ENCODE measurements around the gene COL5A1. TPM values are rescaled to one million over a fixed set of nuclear protein-coding genes. Genes with fewer than 3 reads are reported as not detected.

The COL5A1 gene
- not detected in 2 replicates for total RNA-seq

DNA sequence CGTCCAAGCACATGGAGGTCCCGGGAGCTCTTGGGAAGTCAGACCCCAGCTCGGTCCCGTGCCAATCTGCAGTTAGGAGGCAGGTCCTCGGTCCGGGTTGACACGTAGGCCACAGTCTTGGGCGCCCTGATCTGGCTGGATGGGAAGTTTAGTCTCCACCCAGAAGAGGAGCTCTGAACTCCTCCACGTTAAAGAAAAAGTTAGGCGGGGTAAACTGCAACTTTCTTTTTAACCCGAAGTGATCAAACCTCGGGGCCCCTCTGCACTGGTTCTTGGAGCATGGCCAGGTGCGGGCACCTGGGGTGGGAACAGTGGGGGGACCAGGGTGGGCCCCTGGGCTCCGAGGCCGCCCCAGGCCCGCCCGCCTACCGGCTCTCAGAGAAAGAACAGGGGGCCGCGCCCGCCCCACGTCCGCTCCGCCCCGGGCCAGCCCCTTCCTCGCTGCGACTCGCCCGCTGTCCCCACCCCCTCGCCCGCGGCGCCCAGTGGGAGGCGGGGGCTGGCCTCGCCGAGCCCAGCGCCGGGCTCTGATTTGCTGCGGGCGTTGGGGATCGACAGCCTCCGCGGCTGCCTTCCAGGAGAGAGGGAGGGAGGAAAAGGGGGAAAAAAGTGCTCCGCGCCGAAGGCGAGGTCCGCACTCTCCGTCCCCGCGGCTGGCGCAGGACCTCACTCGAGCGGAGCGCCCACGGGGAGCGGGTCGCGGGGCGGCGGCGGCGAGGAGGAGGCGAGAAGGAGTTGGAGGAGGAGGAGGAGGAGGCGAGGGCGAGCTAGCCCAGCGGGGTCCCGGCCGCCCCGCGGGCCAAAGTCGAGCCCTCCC lies at the start of gene COL5A1:
TSS of gene COL5A1 (plus strand) at position 631 of the 817 bp plus-strand sequence. CDS start 385 bp downstream, outside the sequence.
- Mint-ChIP-seq H3K4me1 (no peaks in the 10 kb centered on the region), H3K9me3 (no peaks in the 10 kb centered on the region), H3K27me3 (peaks cover 14% of the 10 kb centered on the region), H3K27ac (no peak within 1 kb of the TSS), H3K36me3 (ENCODE audit: low read depth) (no peaks in the 10 kb centered on the region), H3K4me3 (no peak within 1 kb of the TSS)
- DNase-seq, result peak; percentile 66
- intact Hi-C loops (cut with micrococcal nuclease), result no loop called here

DNA sequence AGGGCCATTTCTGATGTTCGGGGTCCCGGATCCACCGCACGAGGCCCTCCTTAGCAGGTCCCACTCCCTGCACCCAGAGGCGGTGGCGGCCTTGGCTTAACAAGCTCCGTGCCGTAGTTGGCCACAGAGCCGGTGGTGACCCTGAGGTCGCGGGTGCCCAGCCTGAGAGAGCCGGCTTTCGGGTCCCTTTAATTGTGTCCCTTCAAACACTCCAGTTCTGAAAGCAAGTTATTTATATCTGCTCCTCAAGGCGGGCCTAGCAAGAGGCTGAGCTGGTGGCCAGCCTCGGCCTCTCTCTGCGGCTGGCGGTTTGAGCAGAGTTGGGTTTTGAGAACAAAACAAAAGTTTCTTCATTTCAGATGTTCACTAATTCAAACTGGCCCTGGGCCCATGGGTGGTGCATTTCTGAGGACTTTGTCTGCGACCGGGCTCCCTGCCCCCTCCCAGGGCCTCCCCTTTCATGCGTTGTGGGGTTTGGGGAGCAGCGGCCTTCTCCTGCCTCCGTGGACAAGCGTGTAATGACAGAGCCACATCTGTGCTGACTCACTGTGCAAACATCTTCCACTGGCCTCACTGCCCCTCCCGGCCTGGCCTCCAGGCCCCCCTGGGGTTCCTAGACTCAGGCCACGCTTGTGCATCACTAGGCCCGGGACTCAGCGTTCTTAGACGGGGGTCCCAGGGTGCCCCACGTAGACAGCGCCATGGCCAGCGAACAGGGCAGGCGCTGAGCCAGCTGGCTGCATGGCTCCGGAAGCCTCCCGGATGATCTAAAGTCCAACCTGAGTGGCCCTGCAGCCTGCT lies 49.4 kb upstream of the COL5A1 start:
- no peak overlapping the region for H3K27ac Mint-ChIP-seq
- no peak overlapping the region for H3K4me3 Mint-ChIP-seq
- no peaks in the 10 kb centered on the region for H3K9me3 Mint-ChIP-seq
- H3K36me3 Mint-ChIP-seq (ENCODE audit: low read depth), result no peaks in the 10 kb centered on the region
- no peaks in the 10 kb centered on the region for H3K4me1 Mint-ChIP-seq
- no peaks in the 10 kb centered on the region for H3K27me3 Mint-ChIP-seq
- intact Hi-C loops (cut with micrococcal nuclease), result no loop called here
- DNase-seq, result peak; percentile 36

DNA sequence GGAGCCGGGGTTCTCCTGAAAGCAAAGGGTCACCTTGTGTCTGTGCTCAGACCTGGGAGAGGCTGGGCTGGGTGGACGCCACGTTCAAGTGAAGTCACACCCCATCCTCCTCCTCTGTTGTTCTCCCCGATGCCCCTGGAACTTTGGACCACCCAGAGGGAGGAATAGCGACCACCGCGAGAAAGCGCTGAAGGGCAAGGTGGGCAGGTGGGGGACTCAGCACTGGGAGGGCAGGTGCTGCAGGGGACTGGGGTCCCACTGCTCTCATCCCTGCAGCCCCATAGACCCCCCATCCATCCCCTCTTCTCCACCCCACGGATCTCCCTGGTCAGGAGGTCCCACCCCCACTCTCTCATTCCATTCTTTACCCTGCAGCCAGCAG lies 48.8 kb upstream of the COL5A1 start:
- no peak overlapping the region for H3K27ac Mint-ChIP-seq
- no peaks in the 10 kb centered on the region for H3K27me3 Mint-ChIP-seq
- H3K4me3 Mint-ChIP-seq, result no peak overlapping the region

DNA sequence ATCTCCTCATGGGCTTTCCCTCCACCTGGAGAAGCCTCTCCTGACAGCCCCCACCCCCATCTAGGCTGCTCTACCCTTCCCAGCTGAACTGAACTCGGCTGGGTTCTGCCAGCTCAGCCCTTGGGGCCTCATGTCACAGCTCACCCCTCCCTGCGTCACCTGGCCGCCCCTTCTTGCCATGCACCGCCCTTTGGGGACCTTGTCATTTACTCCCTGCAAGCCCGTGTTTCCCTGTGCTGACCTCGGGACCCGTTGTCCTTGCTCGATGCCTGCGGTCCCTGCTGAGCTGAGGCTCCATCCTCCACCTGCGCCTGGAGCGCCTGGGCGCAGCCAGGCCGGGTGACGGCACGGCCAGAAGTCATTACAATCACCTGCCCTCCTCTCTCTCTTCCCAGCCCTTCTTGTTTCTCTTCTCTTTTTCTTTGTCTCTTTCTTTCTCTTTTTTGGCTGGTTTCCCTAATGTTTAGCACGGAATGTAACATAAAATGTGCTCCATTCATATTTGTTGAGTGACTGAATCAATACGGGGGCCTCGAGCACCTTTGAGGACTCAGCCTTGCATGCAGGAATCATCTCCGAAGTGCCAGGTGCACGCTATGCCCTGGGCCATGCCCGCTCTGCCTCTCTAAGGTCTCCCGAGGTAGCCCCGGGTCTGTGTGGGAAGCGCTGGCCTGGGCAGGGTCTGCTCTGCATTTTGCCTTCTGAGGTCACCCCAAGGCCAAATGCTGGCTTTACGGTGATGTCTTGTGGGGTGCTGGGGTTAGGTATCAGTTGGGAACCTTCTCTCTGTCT lies 48.1 kb upstream of the COL5A1 start:
- H3K36me3 Mint-ChIP-seq (ENCODE audit: low read depth), result no peaks in the 10 kb centered on the region
- H3K27ac Mint-ChIP-seq, result no peak overlapping the region
- H3K27me3 Mint-ChIP-seq, result no peaks in the 10 kb centered on the region
- peak; percentile 39 for DNase-seq
- H3K9me3 Mint-ChIP-seq, result no peaks in the 10 kb centered on the region
- H3K4me1 Mint-ChIP-seq, result no peaks in the 10 kb centered on the region
- intact Hi-C loops (cut with micrococcal nuclease), result no loop called here
- no peak overlapping the region for H3K4me3 Mint-ChIP-seq

More for the DNA sequence above, 48.8 kb upstream of the COL5A1 start:
- Mint-ChIP-seq H3K4me1 (no peaks in the 10 kb centered on the region), H3K9me3 (no peaks in the 10 kb centered on the region), H3K36me3 (ENCODE audit: low read depth) (no peaks in the 10 kb centered on the region)
- intact Hi-C loops (cut with micrococcal nuclease), result no loop called here
- DNase-seq, result peak; percentile 34

DNA sequence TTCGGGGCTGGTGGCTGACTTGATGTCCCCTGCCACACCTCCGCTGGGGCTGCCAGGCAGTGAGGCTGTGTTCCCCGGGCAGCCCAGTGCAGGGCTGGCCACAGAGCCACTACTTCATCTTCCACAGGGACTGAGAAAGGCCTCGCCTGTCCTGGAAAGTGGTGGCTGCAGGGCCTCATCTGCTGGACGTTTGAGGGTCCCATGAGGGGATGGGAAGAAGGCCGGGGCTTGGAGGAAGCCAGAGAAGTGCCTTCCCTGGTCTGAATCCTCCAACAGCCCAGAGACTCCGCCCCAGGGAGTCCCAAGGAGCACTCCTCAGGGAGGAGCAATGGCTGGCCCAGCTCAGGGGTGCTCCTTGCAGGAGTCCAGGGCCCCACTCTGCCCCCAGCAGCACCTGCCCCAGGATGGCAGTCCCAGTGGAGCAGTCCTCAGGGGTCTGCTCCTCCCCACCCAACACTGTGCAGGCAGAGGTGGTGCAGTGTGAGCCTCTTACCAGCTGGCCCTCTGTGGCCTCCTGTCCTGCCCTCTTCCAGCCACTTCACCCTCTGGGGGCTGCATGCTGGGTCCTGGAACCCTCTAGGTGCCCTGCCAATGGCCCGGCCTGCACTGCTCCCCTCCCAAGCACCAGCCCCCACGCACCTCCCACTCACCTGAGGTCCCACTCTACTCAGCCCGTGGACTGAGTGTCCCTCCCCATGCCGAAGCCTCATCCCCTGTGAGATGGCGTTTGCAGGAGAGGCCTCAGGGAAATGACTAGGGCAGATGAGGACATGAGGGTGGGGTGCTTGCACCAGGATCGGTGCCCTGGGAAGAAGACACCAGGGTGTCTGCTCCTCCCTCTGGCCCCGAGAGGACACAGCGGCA lies 47.3 kb upstream of the COL5A1 start:
- Mint-ChIP-seq H3K27me3 (no peaks in the 10 kb centered on the region), H3K9me3 (no peaks in the 10 kb centered on the region), H3K4me3 (no peak overlapping the region), H3K36me3 (ENCODE audit: low read depth) (no peaks in the 10 kb centered on the region), H3K4me1 (no peaks in the 10 kb centered on the region), H3K27ac (no peak overlapping the region)
- peak; percentile 39 for DNase-seq
- intact Hi-C loops (cut with micrococcal nuclease), result no loop called here

DNA sequence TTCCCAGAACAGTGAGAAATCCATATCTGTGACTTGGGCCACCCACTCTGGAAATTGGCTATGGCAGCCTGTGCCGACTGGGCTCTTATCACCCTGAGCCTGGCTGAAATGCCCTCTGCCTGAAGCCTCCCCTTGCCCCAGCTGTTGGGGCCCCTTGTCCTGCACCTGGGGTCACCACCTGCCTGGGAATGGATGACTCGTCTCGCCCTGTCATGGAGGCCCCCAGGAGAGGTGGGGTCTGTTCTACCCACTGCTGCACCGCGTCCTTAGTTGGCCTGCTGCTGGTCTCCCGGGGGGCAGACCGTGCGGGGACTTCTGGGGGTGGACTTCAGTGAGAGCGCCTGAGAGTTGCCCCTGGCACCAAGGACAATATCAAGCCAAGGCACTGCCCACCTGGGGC lies 46.6 kb upstream of the COL5A1 start:
- Mint-ChIP-seq H3K4me3 (no peak overlapping the region), H3K4me1 (no peaks in the 10 kb centered on the region), H3K36me3 (ENCODE audit: low read depth) (no peaks in the 10 kb centered on the region), H3K27ac (no peak overlapping the region), H3K9me3 (no peaks in the 10 kb centered on the region), H3K27me3 (no peaks in the 10 kb centered on the region)
- no peak for DNase-seq
- intact Hi-C loops (cut with micrococcal nuclease), result no loop called here

DNA sequence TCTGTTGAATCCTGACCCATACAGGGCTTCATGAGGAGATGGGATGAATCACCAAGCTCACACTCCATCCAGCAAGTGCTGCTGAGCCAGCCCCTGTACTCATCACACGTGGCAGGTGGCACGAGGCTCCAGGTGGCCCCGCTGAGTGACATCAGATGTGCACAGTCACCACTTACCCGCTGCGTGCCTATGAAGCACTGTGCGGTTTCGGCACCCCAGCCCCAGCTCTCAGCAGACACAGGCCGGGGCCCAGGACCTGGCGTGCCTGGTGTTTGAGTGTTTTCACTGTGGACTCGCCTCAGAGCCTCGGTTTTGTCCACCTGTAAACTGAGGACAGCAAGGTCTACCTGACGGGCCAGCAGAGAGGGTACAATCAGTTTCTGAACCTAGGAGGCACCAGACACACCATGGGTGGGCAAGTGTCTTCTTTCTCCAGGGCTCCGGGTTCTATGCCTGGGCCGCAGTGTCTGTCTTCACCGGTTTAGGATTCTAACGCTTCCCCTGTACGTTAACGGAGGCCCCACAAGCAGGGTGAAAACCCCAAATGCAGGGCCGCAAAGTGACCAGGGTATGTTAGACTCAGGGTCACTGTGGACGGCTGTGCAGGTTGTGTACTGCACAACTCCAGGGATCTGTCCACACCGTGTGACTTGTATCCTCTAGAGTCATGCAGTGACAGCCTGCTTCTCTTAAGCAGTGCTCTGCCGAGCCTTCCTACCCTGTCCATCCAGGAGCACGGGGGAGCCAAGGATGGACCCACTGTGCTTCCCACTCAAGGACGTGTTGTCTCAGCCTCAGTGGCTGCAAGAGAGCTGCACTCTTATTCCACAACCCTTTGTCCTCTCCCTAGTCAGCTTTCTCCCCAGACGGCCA lies 44.3 kb upstream of the COL5A1 start:
- Mint-ChIP-seq H3K27me3 (no peaks in the 10 kb centered on the region), H3K27ac (no peak overlapping the region), H3K4me3 (no peak overlapping the region), H3K36me3 (ENCODE audit: low read depth) (no peaks in the 10 kb centered on the region), H3K4me1 (no peaks in the 10 kb centered on the region), H3K9me3 (no peaks in the 10 kb centered on the region)
- intact Hi-C loops (cut with micrococcal nuclease), result no loop called here
- peak; percentile 37 for DNase-seq

DNA sequence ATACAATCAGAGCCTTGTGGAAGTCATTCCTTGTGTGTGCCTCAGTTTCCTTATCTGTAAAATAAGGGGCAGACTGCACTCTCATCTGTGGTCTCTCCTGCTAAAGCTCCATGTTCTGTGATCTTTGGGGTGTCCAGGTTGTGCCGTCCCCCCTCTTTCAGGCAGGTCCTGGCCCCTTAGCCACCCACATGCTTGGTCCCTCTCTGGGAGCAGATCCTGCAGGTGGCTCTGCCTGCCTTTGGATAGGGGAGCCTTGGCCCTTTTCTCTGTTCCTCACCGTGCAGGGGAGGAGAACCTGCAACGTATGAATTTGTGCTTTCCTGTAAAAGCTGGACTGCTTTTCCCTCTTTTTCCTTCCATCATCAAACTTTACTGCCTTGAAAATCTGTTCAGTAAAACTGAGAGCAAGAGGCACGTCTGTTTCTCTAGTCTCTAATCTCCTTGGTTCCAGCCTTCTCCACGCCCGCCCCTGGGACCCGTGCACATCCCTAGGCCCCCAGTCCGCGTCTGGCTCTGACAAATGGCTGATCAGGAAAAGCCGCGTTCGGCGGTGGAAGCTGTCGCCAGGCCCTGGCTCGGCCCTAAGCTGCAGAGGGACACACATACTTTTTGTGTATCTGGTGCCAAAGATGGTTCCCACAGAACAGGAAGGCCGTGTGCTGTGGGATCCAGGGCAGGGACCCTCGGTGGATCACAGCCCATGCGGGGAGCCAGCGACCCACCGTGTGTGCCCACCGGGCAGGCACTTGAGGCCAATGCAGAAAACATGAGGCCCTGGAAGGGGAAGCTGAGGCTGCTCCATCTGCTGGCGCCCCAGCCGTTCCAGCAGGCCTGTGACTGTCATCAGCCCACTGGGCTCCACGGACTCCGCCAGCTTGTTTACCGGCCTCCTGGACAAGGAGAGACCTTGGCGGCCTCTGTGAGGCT lies 43.4 kb upstream of the COL5A1 start:
- H3K4me1 Mint-ChIP-seq, result no peaks in the 10 kb centered on the region
- intact Hi-C loops (cut with micrococcal nuclease), result no loop called here
- peak; percentile 43 for DNase-seq
- no peak overlapping the region for H3K4me3 Mint-ChIP-seq
- no peaks in the 10 kb centered on the region for H3K9me3 Mint-ChIP-seq
- no peak overlapping the region for H3K27ac Mint-ChIP-seq
- no peaks in the 10 kb centered on the region for H3K27me3 Mint-ChIP-seq
- no peaks in the 10 kb centered on the region for H3K36me3 Mint-ChIP-seq (ENCODE audit: low read depth)

DNA sequence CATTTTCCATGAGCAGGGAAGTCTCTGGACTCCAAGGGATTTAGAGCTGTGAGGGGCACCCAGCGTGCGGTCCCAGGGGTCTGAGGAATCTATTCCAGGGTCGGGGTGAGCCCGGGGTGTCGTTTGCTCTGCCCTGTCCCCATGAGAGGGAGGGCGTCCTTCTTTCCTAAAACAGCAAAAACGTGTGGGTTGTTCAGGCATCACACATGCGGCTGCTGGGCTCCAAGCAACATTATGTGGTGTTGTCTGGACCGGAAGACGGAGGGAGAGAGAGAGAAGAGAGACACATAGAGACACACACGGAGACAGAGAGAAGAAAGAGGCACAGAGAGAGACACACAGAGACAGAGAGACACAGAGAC lies 42.7 kb upstream of the COL5A1 start:
- no peak for DNase-seq

DNA sequence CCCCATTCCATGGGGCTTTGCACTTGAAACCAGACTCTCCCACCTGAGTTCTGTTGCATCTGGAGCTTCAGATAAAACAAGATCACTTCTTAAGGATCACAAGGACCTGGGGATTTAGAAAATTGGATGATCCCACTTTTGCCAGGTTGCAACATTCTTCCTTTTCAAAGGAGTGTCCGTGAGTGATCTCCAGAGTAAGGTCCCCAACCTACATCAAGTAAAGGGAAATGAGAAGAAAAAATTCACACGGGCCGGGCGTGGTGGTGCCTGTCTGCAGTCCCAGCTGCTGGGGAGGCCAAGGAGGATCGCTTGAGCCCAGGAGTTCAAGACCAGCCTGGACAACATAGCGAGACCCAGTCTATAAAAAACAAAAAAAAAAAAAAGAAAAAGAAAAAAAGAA lies 41.2 kb upstream of the COL5A1 start:
- no peaks in the 10 kb centered on the region for H3K36me3 Mint-ChIP-seq (ENCODE audit: low read depth)
- no peaks in the 10 kb centered on the region for H3K27me3 Mint-ChIP-seq
- no peak overlapping the region for H3K4me3 Mint-ChIP-seq
- no peak overlapping the region for H3K27ac Mint-ChIP-seq
- peak; percentile 15 for DNase-seq
- intact Hi-C loops (cut with micrococcal nuclease), result no loop called here
- H3K9me3 Mint-ChIP-seq, result no peaks in the 10 kb centered on the region
- no peaks in the 10 kb centered on the region for H3K4me1 Mint-ChIP-seq

More for the DNA sequence above, 42.7 kb upstream of the COL5A1 start:
- Mint-ChIP-seq H3K9me3 (no peaks in the 10 kb centered on the region), H3K36me3 (ENCODE audit: low read depth) (no peaks in the 10 kb centered on the region), H3K27me3 (no peaks in the 10 kb centered on the region), H3K4me1 (no peaks in the 10 kb centered on the region), H3K27ac (no peak overlapping the region), H3K4me3 (no peak overlapping the region)
- intact Hi-C loops (cut with micrococcal nuclease), result no loop called here

DNA sequence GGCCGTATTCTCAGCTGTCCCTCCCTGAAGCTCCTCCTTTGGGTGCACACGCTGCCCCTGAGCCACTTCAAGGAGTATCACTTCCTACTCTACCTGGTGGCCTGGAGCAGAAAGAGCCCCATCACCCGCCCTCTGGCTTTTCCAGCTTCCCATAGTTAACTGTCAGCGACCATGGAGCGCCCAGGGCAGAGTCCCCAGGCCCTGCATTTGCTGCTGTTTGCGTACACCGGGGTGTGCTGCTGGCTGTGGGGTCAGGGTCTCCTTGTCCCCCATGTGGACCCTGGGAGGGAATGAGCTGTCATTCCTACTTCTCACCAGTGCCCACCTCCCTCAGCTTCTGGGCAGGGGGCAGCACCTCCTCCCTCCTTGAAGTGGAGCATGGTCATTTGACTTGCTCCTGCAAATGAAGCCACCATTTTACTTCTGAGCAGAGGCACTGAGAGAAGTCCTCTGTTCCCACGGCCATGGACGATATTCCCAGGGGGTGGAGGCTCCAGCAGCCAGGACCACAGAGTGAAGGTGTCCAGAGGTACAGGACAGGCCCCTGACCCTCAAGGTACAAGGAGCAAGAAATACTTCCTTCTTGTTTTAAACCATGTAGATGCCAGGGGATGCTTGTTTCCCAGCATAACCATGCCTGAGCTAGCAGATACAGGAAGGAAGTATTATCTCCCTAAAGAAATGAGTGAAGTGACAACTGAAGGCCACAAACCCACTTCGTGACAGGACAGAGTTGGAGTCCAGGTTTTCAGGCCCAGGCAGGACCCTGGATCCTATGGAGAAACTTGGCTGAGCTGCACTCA lies 40.6 kb upstream of the COL5A1 start:
- no peak overlapping the region for H3K27ac Mint-ChIP-seq
- H3K9me3 Mint-ChIP-seq, result no peaks in the 10 kb centered on the region
- DNase-seq, result peak; percentile 40
- H3K4me1 Mint-ChIP-seq, result no peaks in the 10 kb centered on the region
- H3K4me3 Mint-ChIP-seq, result no peak overlapping the region
- H3K27me3 Mint-ChIP-seq, result no peaks in the 10 kb centered on the region
- intact Hi-C loops (cut with micrococcal nuclease), result no loop called here
- no peaks in the 10 kb centered on the region for H3K36me3 Mint-ChIP-seq (ENCODE audit: low read depth)

All from activated CD4-positive, alpha-beta T cell treated with anti-CD3 and anti-CD28 coated beads, Interleukin-2, amount 10 ng/mL, durations not matched to agents 24 days and 14 days (primary cell).